Upper lobe of left lung (tissue), 6 donors: ENCODE data around the gene BABAM2. TPM values are rescaled to one million over a fixed set of nuclear protein-coding genes. Genes with fewer than 3 reads are reported as not detected.
A peak's percentile ranks its signal among the peaks of the same experiment; 100 is the strongest.

Source experiments
- ATAC-seq, 2 donors: fragments of 200-7000 bp; cut with Tn5 transposase; one replicate each; pipeline ENCODE4 v1.9.1; 2022; ENCODE audit warnings: mild to moderate bottlenecking in 2 of 2, moderate library complexity in 2 of 2; ENCODE audit not compliant: low FRiP score in 2 of 2
- DNase-seq, 2 donors: peaks; one replicate each; pipeline ENCODE4 v3.0.0-alpha.2; 2019 to 2020
- H3K27ac ChIP-seq, 4 donors: fragments of 200-600 bp; sonication (generic); one replicate each; pipeline ENCODE4 v1.5.1; 2016 to 2019
- H3K27me3 ChIP-seq, 4 donors: fragments of 200-600 bp; sonication (generic); one replicate each; pipeline ENCODE4 v1.5.1; 2017 to 2019
- H3K36me3 ChIP-seq, 4 donors: fragments of 200-600 bp; sonication (generic); one replicate each; pipeline ENCODE4 v1.5.1; 2016 to 2019
- H3K4me1 ChIP-seq, 4 donors: fragments of 200-600 bp; sonication (generic); one replicate each; pipeline ENCODE4 v1.5.1; 2018 to 2019
- H3K4me3 ChIP-seq, 4 donors: fragments of 200-600 bp; sonication (generic); one replicate each; pipeline ENCODE4 v1.5.1; 2017 to 2019; ENCODE audit warnings: mild to moderate bottlenecking in 2 of 4, moderate library complexity in 1 of 4
- H3K9me3 ChIP-seq, 4 donors: fragments of 200-600 bp; sonication (generic); one replicate each; pipeline ENCODE4 v1.5.1; 2018 to 2019
- CTCF ChIP-seq, 6 experiments: fragments of 450-650 bp in 4 of 6; fragments of 200-600 bp in 2 of 6; sonication (generic) in 2 of 6; IDR thresholded peaks; one replicate each; pipeline ENCODE4 v1.5.1; 2016 to 2019; ENCODE audit warnings: antibody characterized with exemption in 6 of 6
- EP300 ChIP-seq, 4 donors: sonication (generic); formaldehyde crosslinking; IDR thresholded peaks; one replicate each; pipeline ENCODE4 v1.5.1; 2017; ENCODE audit warnings: antibody characterized with exemption in 4 of 4, control low read depth in 2 of 4
- POLR2A ChIP-seq, 4 donors: fragments of 450-650 bp; IDR thresholded peaks; one replicate each; pipeline ENCODE4 v1.5.1; 2016 to 2017; ENCODE audit warnings: antibody characterized with exemption in 4 of 4, mild to moderate bottlenecking in 2 of 4
- POLR2AphosphoS5 ChIP-seq, 2 donors: sonication (generic); formaldehyde crosslinking; IDR thresholded peaks; one replicate each; pipeline ENCODE4 v1.5.1; 2017; ENCODE audit warnings: antibody characterized with exemption in 2 of 2
- WGBS, 2 donors: methylation state at CpG; one replicate each; pipeline ENCODE4 v1.1.5; 2017 to 2018; 5-methylcytosine and 5-hydroxymethylcytosine counted together
- total RNA-seq, 6 donors: library from RNA; depleted of rRNA in 4 of 6; stranded (reverse); fragments of >200 nt in 4 of 6; gene quantifications; one replicate each; pipeline versions ENCODE4 v1.1.0 to v1.2.1, GENCODE V29; 2016 to 2021
- donor health status: DM: no; HTN: no; CAD: no; lungs with moderate emphysema.
- donor health status: DM: no; HTN: yes; CAD: no; lungs with severe emphysema.

BABAM2 gene
- total RNA-seq, 6 donors from 2014 or later = 23.0 to 44.0 (median 38.2) TPM

DNA sequence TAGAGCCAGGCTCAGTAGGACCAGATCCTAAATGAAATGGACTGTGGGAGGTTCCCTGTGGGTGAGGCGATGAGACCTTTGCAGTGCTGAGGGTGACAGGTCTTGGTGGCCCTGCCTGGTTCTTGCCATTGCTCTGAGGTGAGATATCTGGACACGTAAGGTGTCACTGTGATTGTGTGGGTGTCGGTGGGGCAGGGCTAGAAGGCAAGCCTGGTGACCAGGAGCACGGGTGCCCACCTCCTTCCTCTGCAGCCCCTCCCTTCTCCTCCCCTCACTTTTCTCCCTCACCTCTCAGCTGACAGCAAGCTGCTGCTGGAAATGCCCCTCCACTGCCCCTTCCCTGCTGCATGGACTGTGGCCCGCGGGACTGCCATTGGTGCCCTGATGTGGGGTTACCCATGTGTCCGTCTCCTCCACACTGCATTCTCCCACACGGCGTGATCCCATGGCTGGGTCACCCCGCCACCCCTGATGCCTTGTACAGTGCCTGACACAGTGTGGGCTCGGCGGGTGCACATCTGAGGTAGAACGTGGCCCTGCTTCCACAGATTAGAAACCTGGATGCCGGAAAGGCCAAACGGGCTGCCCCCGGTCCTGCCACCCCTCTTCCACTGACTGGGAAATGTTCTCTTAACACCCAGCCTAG, 446.6 kb downstream of the BABAM2 start:
- Histone ChIP-seq H3K27ac (no peak overlapping the region), H3K4me3 (no peak overlapping the region)
- DNase-seq = no peak

DNA sequence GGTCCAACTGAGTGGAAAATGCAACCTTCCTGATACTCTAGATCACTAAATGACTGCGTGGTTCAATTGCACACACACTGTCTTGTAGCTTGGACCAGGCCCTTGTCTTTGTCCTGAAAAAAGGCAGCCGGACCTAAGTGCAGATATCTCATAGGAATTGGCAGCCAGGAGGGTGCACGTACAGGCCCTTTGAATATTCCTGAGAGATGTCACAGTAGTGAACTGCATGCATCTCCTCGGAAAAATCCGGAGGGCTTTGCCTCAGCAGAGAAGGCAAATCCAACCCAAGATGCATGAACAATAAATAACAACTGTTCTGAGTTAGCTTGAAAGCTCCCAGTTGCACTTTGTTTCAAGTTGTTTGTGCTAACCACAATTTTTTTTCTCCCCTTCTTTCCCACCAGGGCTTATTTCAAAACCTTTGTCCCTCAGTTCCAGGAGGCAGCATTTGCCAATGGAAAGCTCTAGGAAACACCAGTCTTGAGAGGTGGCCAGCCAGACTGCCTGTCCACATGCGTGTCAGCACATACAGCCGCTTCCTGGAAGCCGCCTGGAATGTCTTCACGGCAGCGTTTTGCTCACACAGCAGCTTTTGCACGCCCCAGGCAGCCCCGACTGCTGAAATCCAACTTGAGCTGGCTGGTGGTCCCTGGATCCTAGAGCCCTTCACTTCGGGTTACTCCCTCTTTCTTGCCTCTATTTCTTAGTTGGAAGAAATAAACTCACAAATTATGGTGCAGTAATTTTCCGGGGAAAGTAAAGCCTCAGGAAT, 447.7 kb downstream of the BABAM2 start:
- no peak overlapping the region for H3K4me3 ChIP-seq
- H3K4me1 ChIP-seq = peaks cover 0 to 16% (median 4%) of the 10 kb centered on the region in 4 donors
- 75 to 81% methylated on average over 14 of the region's 14 CpGs for WGBS, 2 donors
- H3K9me3 ChIP-seq = no peaks in the 10 kb centered on the region
- H3K27ac ChIP-seq = peak overlapping the region in 3 of 4 donors; percentile 18 to 59 (median 21)
- DNase-seq (peak in 1 of 2 donors; percentile 47), ATAC-seq (peak in 1 of 2 donors; percentile 75)
- TF ChIP-seq CTCF (IDR thresholded peaks at IDR 0.05) (no peak), POLR2AphosphoS5 (IDR thresholded peaks at IDR 0.05) (peak; percentile 61 to 67), EP300 (IDR thresholded peaks at IDR 0.05) (peak in 2 of 4 donors; percentile 20 to 41)
- no peaks in the 10 kb centered on the region for H3K27me3 ChIP-seq
- H3K36me3 ChIP-seq = no peaks in the 10 kb centered on the region

More for the DNA sequence above, 446.6 kb downstream of the BABAM2 start:
- H3K4me1 ChIP-seq = peaks cover 0 to 13% (median 4%) of the 10 kb centered on the region in 4 donors
- ATAC-seq = no peak
- TF ChIP-seq POLR2A (IDR thresholded peaks at IDR 0.05) (no peak), EP300 (IDR thresholded peaks at IDR 0.05) (no peak), CTCF (IDR thresholded peaks at IDR 0.05) (no peak), POLR2AphosphoS5 (IDR thresholded peaks at IDR 0.05) (no peak)
- 88 to 91% methylated on average over 16 of the region's 16 CpGs for WGBS, 2 donors
- no peaks in the 10 kb centered on the region for H3K9me3 ChIP-seq
- no peaks in the 10 kb centered on the region for H3K27me3 ChIP-seq
- no peaks in the 10 kb centered on the region for H3K36me3 ChIP-seq

GRCh38 chr2:28338831-28339321, 448.3 kb downstream of the BABAM2 start:
- no peaks in the 10 kb centered on the region for H3K36me3 ChIP-seq
- TF ChIP-seq POLR2AphosphoS5 (IDR thresholded peaks at IDR 0.05) = no peak
- TF ChIP-seq POLR2A (IDR thresholded peaks at IDR 0.05) = no peak
- TF ChIP-seq EP300 (IDR thresholded peaks at IDR 0.05) = no peak
- TF ChIP-seq CTCF (IDR thresholded peaks at IDR 0.05) = no peak
- no peak overlapping the region for H3K4me3 ChIP-seq
- ATAC-seq (no peak), DNase-seq (no peak)
- peaks cover 0 to 16% (median 4%) of the 10 kb centered on the region in 4 donors for H3K4me1 ChIP-seq
- H3K27ac ChIP-seq = peak overlapping the region in 2 of 4 donors; percentile 18 to 21
- H3K27me3 ChIP-seq = no peaks in the 10 kb centered on the region
- 90 to 92% methylated on average over 7 of the region's 7 CpGs for WGBS, 2 donors
- H3K9me3 ChIP-seq = no peaks in the 10 kb centered on the region

- no peaks in the 10 kb centered on the region for H3K36me3 ChIP-seq
- H3K4me3 ChIP-seq = no peak overlapping the region
- 88 to 92% methylated on average over 5 to 10 of the region's 10 CpGs for WGBS, 2 donors
- H3K4me1 ChIP-seq = peaks cover 0 to 16% (median 4%) of the 10 kb centered on the region in 4 donors
- no peaks in the 10 kb centered on the region for H3K9me3 ChIP-seq
- H3K27ac ChIP-seq = no peak overlapping the region
- H3K27me3 ChIP-seq = no peaks in the 10 kb centered on the region
- no peak for DNase-seq
- no peak for ATAC-seq
- TF ChIP-seq POLR2AphosphoS5 (IDR thresholded peaks at IDR 0.05) (no peak), EP300 (IDR thresholded peaks at IDR 0.05) (no peak), CTCF (IDR thresholded peaks at IDR 0.05) (no peak), POLR2A (IDR thresholded peaks at IDR 0.05) (no peak)
Observed at GRCh38 chr2:28339516-28340175, 449.1 kb downstream of the BABAM2 start.
